ENCODE results near the gene IL17RC. TPM values are rescaled to one million over a fixed set of nuclear protein-coding genes. Genes with fewer than 3 reads are reported as not detected.

IL17RC gene
- total RNA-seq, 1 experiment from 2014 or later, result 6.8 TPM

DNA sequence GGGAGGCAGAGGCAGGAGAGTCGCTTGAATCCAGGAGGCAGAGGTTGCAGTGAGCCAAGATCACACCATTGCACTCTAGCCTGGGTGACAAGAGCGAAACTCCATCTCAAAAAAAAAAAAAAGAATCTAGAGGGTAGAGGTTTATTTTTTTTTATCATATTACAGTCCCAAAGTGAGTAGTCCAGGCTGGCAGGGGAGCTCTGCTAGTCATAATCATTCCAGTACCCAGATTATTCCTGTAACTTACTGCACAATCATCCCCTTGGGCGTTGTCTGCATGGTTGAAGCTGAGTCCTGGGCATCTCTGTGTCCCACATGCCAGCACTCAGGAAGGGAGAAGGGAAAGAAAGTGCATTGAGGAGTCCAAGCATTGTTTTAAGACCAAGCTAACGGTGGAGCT is 25.3 kb downstream of the IL17RC start:
- Mint-ChIP-seq H3K4me3 (no peak overlapping the region; a peak in 1 of 5 replicates), H3K4me1 (0 out of 4 replicates have a peak, but pooled peaks cover 0 to 6% of the 10 kb centered on the region in 2 experiments), H3K9me3 (peaks cover 0 to 2% of the 10 kb centered on the region in 2 experiments; a peak in 2 of 5 replicates), H3K27ac (peak overlapping the region in 1 of 3 experiments; percentile 34; a peak in 1 of 7 replicates), H3K36me3 (ENCODE audit: insufficient read depth in 1 of 3, low read depth in 3 of 3) (peaks cover 2 to 37% (median 13%) of the 10 kb centered on the region in 3 experiments; a peak in 6 of 7 replicates), H3K27me3 (ENCODE audit: low read depth) (peaks cover 7% of the 10 kb centered on the region)
- H3K9me3 ChIP-seq (ENCODE audit: control insufficient read depth, low read depth, low read length), result no peaks in the 10 kb centered on the region
- H2AFZ ChIP-seq (ENCODE audit: low read length), result no peak overlapping the region
- no peak overlapping the region for H2BK12ac ChIP-seq (ENCODE audit: insufficient read length, low read depth, low read length)
- no peak for DNase-seq
- H4K5ac ChIP-seq (ENCODE audit: insufficient read length, low read depth, low read length), result no peak overlapping the region
- H3K4me2 ChIP-seq (ENCODE audit: insufficient read depth, insufficient read length, low read length), result no peak overlapping the region
- no peak overlapping the region for H2BK15ac ChIP-seq (ENCODE audit: low read depth, low read length)
- no peak overlapping the region for H3K27ac ChIP-seq (ENCODE audit: insufficient read length, low read depth, low read length)
- TF ChIP-seq, protein P1, sequence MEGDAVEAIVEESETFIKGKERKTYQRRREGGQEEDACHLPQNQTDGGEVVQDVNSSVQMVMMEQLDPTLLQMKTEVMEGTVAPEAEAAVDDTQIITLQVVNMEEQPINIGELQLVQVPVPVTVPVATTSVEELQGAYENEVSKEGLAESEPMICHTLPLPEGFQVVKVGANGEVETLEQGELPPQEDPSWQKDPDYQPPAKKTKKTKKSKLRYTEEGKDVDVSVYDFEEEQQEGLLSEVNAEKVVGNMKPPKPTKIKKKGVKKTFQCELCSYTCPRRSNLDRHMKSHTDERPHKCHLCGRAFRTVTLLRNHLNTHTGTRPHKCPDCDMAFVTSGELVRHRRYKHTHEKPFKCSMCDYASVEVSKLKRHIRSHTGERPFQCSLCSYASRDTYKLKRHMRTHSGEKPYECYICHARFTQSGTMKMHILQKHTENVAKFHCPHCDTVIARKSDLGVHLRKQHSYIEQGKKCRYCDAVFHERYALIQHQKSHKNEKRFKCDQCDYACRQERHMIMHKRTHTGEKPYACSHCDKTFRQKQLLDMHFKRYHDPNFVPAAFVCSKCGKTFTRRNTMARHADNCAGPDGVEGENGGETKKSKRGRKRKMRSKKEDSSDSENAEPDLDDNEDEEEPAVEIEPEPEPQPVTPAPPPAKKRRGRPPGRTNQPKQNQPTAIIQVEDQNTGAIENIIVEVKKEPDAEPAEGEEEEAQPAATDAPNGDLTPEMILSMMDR (conservative IDR thresholded peaks at IDR 0.05), result no peak
- H3K79me1 ChIP-seq (ENCODE audit: insufficient read depth, low read depth, low read length, poor library complexity, severe bottlenecking), result no peaks in the 10 kb centered on the region
- H3K23me2 ChIP-seq (ENCODE audit: insufficient read length, low read depth, low read length, poor library complexity, severe bottlenecking), result peaks cover 11% of the 10 kb centered on the region
- no peaks in the 10 kb centered on the region for H3K79me2 ChIP-seq (ENCODE audit: insufficient read depth, low read length)
- H3K14ac ChIP-seq (ENCODE audit: insufficient read depth, low read length), result no peak overlapping the region
- H3K23ac ChIP-seq (ENCODE audit: insufficient read length, low read depth, low read length), result no peak overlapping the region
- H3T11ph ChIP-seq (ENCODE audit: low read length), result no peak overlapping the region
- no peak overlapping the region for H3K18ac ChIP-seq (ENCODE audit: insufficient read length, low read depth, low read length)
- no peak overlapping the region for H3K4ac ChIP-seq (ENCODE audit: low read depth, low read length)
- no peak overlapping the region for H3K56ac ChIP-seq (ENCODE audit: insufficient read length, low read depth, low read length)
- no peak overlapping the region for H2BK120ac ChIP-seq (ENCODE audit: low read depth, low read length, poor library complexity, severe bottlenecking)
- no peak overlapping the region for H2AK5ac ChIP-seq (ENCODE audit: insufficient read length, low read length)
- no peak overlapping the region for H4K8ac ChIP-seq (replicated peaks; ENCODE audit: insufficient read length, low read depth, low read length)
- H3K27me3 ChIP-seq (ENCODE audit: insufficient read depth, low read length), result no peaks in the 10 kb centered on the region
- no peak overlapping the region for H2BK5ac ChIP-seq (ENCODE audit: insufficient read length, low read length)
- H4K91ac ChIP-seq (ENCODE audit: insufficient read length, low read depth, low read length), result no peak overlapping the region
- WGBS (ENCODE audit: extremely low coverage, insufficient read length, low lambda C conversion rate), result no CpG with 5 or more reads among the region's 4 CpGs
- H2BK20ac ChIP-seq (ENCODE audit: low read depth, low read length, poor library complexity, severe bottlenecking), result no peak overlapping the region
- H3K4me1 ChIP-seq (ENCODE audit: insufficient read depth, low read length), result no peaks in the 10 kb centered on the region
- H4K20me1 ChIP-seq (ENCODE audit: control insufficient read depth, insufficient read depth, insufficient read length), result no peaks in the 10 kb centered on the region
- no peak overlapping the region for H3K9ac ChIP-seq (ENCODE audit: extremely low read depth, insufficient read length, low read length)

Measured in H9 (cell line).